ENCODE results near the gene SCO2.

Gene SCO2

GRCh38 chr22:50525104-50525857 is at the start of gene SCO2:
Gene SCO2 (minus strand): TSS chr22:50525598. CDS start chr22:50524411, 1,187 bp downstream.
- DNase-seq: peak; percentile 97

- DNase-seq: no peak
These were observed 49.0 kb upstream of the SCO2 start for GRCh38 chr22:50574383-50574755.

- DNase-seq: no peak
These were observed 48.3 kb upstream of the SCO2 start for GRCh38 chr22:50573491-50574382.

GRCh38 chr22:50572965-50573364 is 47.6 kb upstream of the SCO2 start:
- no peak for DNase-seq

- DNase-seq: no peak
These were observed 46.1 kb upstream of the SCO2 start for GRCh38 chr22:50571264-50572175.

GRCh38 chr22:50570861-50571260 is 45.5 kb upstream of the SCO2 start:
- no peak for DNase-seq

- DNase-seq: no peak
These were observed 44.6 kb upstream of the SCO2 start for GRCh38 chr22:50569896-50570535.

- DNase-seq: no peak
These were observed 43.7 kb upstream of the SCO2 start for GRCh38 chr22:50569041-50569459.

- DNase-seq: no peak
These were observed 43.2 kb upstream of the SCO2 start for GRCh38 chr22:50568626-50569025.

- DNase-seq: no peak
These were observed 42.4 kb upstream of the SCO2 start for GRCh38 chr22:50567721-50568252.

- no peak for DNase-seq
These were observed 38.9 kb upstream of the SCO2 start for GRCh38 chr22:50564289-50564688.

GRCh38 chr22:50563413-50564160 is 38.2 kb upstream of the SCO2 start:
- no peak for DNase-seq

GRCh38 chr22:50562523-50563412 is 37.4 kb upstream of the SCO2 start, which contains the start of gene SYCE3:
Gene SYCE3 (minus strand): TSS chr22:50562919. CDS start chr22:50556405, 6,514 bp downstream.
- peak; percentile 95 for DNase-seq

GRCh38 chr22:50561401-50562358 is 36.3 kb upstream of the SCO2 start:
- DNase-seq: no peak

- no peak for DNase-seq
These were observed 34.6 kb upstream of the SCO2 start for GRCh38 chr22:50560034-50560433.

GRCh38 chr22:50556703-50557102 is 31.3 kb upstream of the SCO2 start:
- DNase-seq: no peak

GRCh38 chr22:50553310-50553709 is 27.9 kb upstream of the SCO2 start:
- no peak for DNase-seq

GRCh38 chr22:50551160-50551752 is 25.9 kb upstream of the SCO2 start:
- DNase-seq: no peak

GRCh38 chr22:50550395-50550794 is 25.0 kb upstream of the SCO2 start:
- DNase-seq: no peak

All from COR-L47 (cell line).